Measurements from ENCODE around the gene PDE4D.

Gene PDE4D

GRCh38 chr5:59433174-59433573 lies 460.4 kb downstream of the PDE4D start:
- H2BK120ac ChIP-seq (ENCODE audit: low read depth, low read length): no peak overlapping the region
- H3K4me3 ChIP-seq (ENCODE audit: insufficient read depth in 1 of 2, low read depth in 1 of 2, low read length in 2 of 2): no peak overlapping the region
- no peak overlapping the region for H3K27ac ChIP-seq (ENCODE audit: low read length, poor library complexity, severe bottlenecking)
- no peak overlapping the region for H3K9ac ChIP-seq (ENCODE audit: low read length)
- no peaks in the 10 kb centered on the region for H3K4me1 ChIP-seq (ENCODE audit: control insufficient read depth, insufficient read depth, low read depth, low read length)
- H2BK15ac ChIP-seq (ENCODE audit: low read depth, poor library complexity, severe bottlenecking): no peak overlapping the region
- DNase-seq: no peak
- no peak overlapping the region for H3K23ac ChIP-seq (ENCODE audit: low read length in 2 of 2)
- no peak overlapping the region for H4K8ac ChIP-seq (ENCODE audit: low read length)
- no peak overlapping the region for H2AK5ac ChIP-seq (ENCODE audit: low read length, severe bottlenecking)
- H3K18ac ChIP-seq (ENCODE audit: low read depth in 1 of 2, low read length in 2 of 2): no peak overlapping the region
- H4K91ac ChIP-seq (ENCODE audit: low read length): no peak overlapping the region
- H3K79me1 ChIP-seq (replicated peaks; ENCODE audit: low read length, poor library complexity, severe bottlenecking): no peaks in the 10 kb centered on the region
- WGBS: 100% methylated on average over 1 of the region's 1 CpG
- no peaks in the 10 kb centered on the region for H3K9me3 ChIP-seq (ENCODE audit: control insufficient read depth, low read length)
- no peak overlapping the region for H2BK12ac ChIP-seq (ENCODE audit: low read length in 2 of 2)
- peaks cover 0 to 9% of the 10 kb centered on the region in 2 experiments for H3K27me3 ChIP-seq (ENCODE audit: control insufficient read depth in 1 of 2, insufficient read depth in 1 of 2, low read length in 2 of 2)
- no peak overlapping the region for H2AFZ ChIP-seq (ENCODE audit: low read depth, low read length)
- no peak overlapping the region for H3K4me2 ChIP-seq (ENCODE audit: low read length, poor library complexity, severe bottlenecking)
- no peak overlapping the region for H3K4ac ChIP-seq (ENCODE audit: low read depth in 1 of 2, low read length in 2 of 2)
- H2BK5ac ChIP-seq (ENCODE audit: low read depth, low read length, poor library complexity, severe bottlenecking): no peak overlapping the region
- H3K36me3 ChIP-seq (ENCODE audit: control insufficient read depth in 1 of 2, insufficient read depth in 2 of 2, low read depth in 1 of 2, low read length in 2 of 2): no peaks in the 10 kb centered on the region
- H3K14ac ChIP-seq (ENCODE audit: low read length in 2 of 2): no peak overlapping the region

GRCh38 chr5:59430066-59430685 lies 463.4 kb downstream of the PDE4D start:
- Histone ChIP-seq H4K8ac (ENCODE audit: low read length) (no peak overlapping the region), H3K4me3 (ENCODE audit: insufficient read depth in 1 of 2, low read depth in 1 of 2, low read length in 2 of 2) (no peak overlapping the region), H3K4me1 (ENCODE audit: control insufficient read depth, insufficient read depth, low read depth, low read length) (peaks cover 2% of the 10 kb centered on the region), H3K9me3 (ENCODE audit: control insufficient read depth, low read length) (no peaks in the 10 kb centered on the region), H3K9ac (ENCODE audit: low read length) (no peak overlapping the region), H3K79me1 (replicated peaks; ENCODE audit: low read length, poor library complexity, severe bottlenecking) (peaks cover 3% of the 10 kb centered on the region), H2BK12ac (ENCODE audit: low read length in 2 of 2) (no peak overlapping the region), H3K27ac (ENCODE audit: low read length, poor library complexity, severe bottlenecking) (peak overlapping the region; percentile 75), H2BK15ac (ENCODE audit: low read depth, poor library complexity, severe bottlenecking) (no peak overlapping the region), H3K18ac (ENCODE audit: low read depth in 1 of 2, low read length in 2 of 2) (no peak overlapping the region), H2AK5ac (ENCODE audit: low read length, severe bottlenecking) (no peak overlapping the region), H2BK5ac (ENCODE audit: low read depth, low read length, poor library complexity, severe bottlenecking) (no peak overlapping the region), H3K27me3 (ENCODE audit: control insufficient read depth in 1 of 2, insufficient read depth in 1 of 2, low read length in 2 of 2) (peaks cover 0 to 9% of the 10 kb centered on the region in 2 experiments), H3K23ac (ENCODE audit: low read length in 2 of 2) (no peak overlapping the region), H2AFZ (ENCODE audit: low read depth, low read length) (no peak overlapping the region), H4K91ac (ENCODE audit: low read length) (no peak overlapping the region), H3K36me3 (ENCODE audit: control insufficient read depth in 1 of 2, insufficient read depth in 2 of 2, low read depth in 1 of 2, low read length in 2 of 2) (no peaks in the 10 kb centered on the region), H2BK120ac (ENCODE audit: low read depth, low read length) (no peak overlapping the region), H3K4me2 (ENCODE audit: low read length, poor library complexity, severe bottlenecking) (peak overlapping the region; percentile 1), H3K14ac (ENCODE audit: low read length in 2 of 2) (no peak overlapping the region), H3K4ac (ENCODE audit: low read depth in 1 of 2, low read length in 2 of 2) (no peak overlapping the region)
- DNase-seq: no peak
- 96% methylated on average over 9 of the region's 9 CpGs for WGBS

GRCh38 chr5:59428391-59428790 lies 465.1 kb downstream of the PDE4D start:
- Histone ChIP-seq H2BK120ac (ENCODE audit: low read depth, low read length) (no peak overlapping the region), H2BK12ac (ENCODE audit: low read length in 2 of 2) (no peak overlapping the region), H4K8ac (ENCODE audit: low read length) (no peak overlapping the region), H2AFZ (ENCODE audit: low read depth, low read length) (no peak overlapping the region), H3K79me1 (replicated peaks; ENCODE audit: low read length, poor library complexity, severe bottlenecking) (peaks cover 3% of the 10 kb centered on the region), H3K9ac (ENCODE audit: low read length) (no peak overlapping the region), H3K9me3 (ENCODE audit: control insufficient read depth, low read length) (no peaks in the 10 kb centered on the region), H3K36me3 (ENCODE audit: control insufficient read depth in 1 of 2, insufficient read depth in 2 of 2, low read depth in 1 of 2, low read length in 2 of 2) (no peaks in the 10 kb centered on the region), H3K4me3 (ENCODE audit: insufficient read depth in 1 of 2, low read depth in 1 of 2, low read length in 2 of 2) (no peak overlapping the region), H3K14ac (ENCODE audit: low read length in 2 of 2) (no peak overlapping the region), H3K18ac (ENCODE audit: low read depth in 1 of 2, low read length in 2 of 2) (no peak overlapping the region), H4K91ac (ENCODE audit: low read length) (no peak overlapping the region), H2AK5ac (ENCODE audit: low read length, severe bottlenecking) (no peak overlapping the region), H2BK15ac (ENCODE audit: low read depth, poor library complexity, severe bottlenecking) (no peak overlapping the region), H3K27ac (ENCODE audit: low read length, poor library complexity, severe bottlenecking) (no peak overlapping the region), H3K23ac (ENCODE audit: low read length in 2 of 2) (no peak overlapping the region), H2BK5ac (ENCODE audit: low read depth, low read length, poor library complexity, severe bottlenecking) (no peak overlapping the region), H3K4me1 (ENCODE audit: control insufficient read depth, insufficient read depth, low read depth, low read length) (peaks cover 2% of the 10 kb centered on the region), H3K4ac (ENCODE audit: low read depth in 1 of 2, low read length in 2 of 2) (no peak overlapping the region), H3K27me3 (ENCODE audit: control insufficient read depth in 1 of 2, insufficient read depth in 1 of 2, low read length in 2 of 2) (peaks cover 0 to 7% of the 10 kb centered on the region in 2 experiments), H3K4me2 (ENCODE audit: low read length, poor library complexity, severe bottlenecking) (no peak overlapping the region)
- DNase-seq: no peak
- no CpG with 5 or more reads among the region's 2 CpGs for WGBS

- no peak overlapping the region for H2BK15ac ChIP-seq (ENCODE audit: low read depth, poor library complexity, severe bottlenecking)
- no peak overlapping the region for H3K23ac ChIP-seq (ENCODE audit: low read length in 2 of 2)
- H3K4ac ChIP-seq (ENCODE audit: low read depth in 1 of 2, low read length in 2 of 2): no peak overlapping the region
- 100% methylated on average over 1 of the region's 3 CpGs for WGBS
- H2AK5ac ChIP-seq (ENCODE audit: low read length, severe bottlenecking): no peak overlapping the region
- H3K27me3 ChIP-seq (ENCODE audit: control insufficient read depth in 1 of 2, insufficient read depth in 1 of 2, low read length in 2 of 2): no peaks in the 10 kb centered on the region
- H4K91ac ChIP-seq (ENCODE audit: low read length): no peak overlapping the region
- H3K14ac ChIP-seq (ENCODE audit: low read length in 2 of 2): no peak overlapping the region
- peaks cover 2% of the 10 kb centered on the region for H3K4me1 ChIP-seq (ENCODE audit: control insufficient read depth, insufficient read depth, low read depth, low read length)
- no peak overlapping the region for H2BK12ac ChIP-seq (ENCODE audit: low read length in 2 of 2)
- no peaks in the 10 kb centered on the region for H3K9me3 ChIP-seq (ENCODE audit: control insufficient read depth, low read length)
- H3K79me1 ChIP-seq (replicated peaks; ENCODE audit: low read length, poor library complexity, severe bottlenecking): peaks cover 3% of the 10 kb centered on the region
- DNase-seq: no peak
- H3K4me2 ChIP-seq (ENCODE audit: low read length, poor library complexity, severe bottlenecking): no peak overlapping the region
- no peak overlapping the region for H2AFZ ChIP-seq (ENCODE audit: low read depth, low read length)
- no peak overlapping the region for H2BK5ac ChIP-seq (ENCODE audit: low read depth, low read length, poor library complexity, severe bottlenecking)
- no peaks in the 10 kb centered on the region for H3K36me3 ChIP-seq (ENCODE audit: control insufficient read depth in 1 of 2, insufficient read depth in 2 of 2, low read depth in 1 of 2, low read length in 2 of 2)
- H3K27ac ChIP-seq (ENCODE audit: low read length, poor library complexity, severe bottlenecking): no peak overlapping the region
- H3K18ac ChIP-seq (ENCODE audit: low read depth in 1 of 2, low read length in 2 of 2): no peak overlapping the region
- H3K4me3 ChIP-seq (ENCODE audit: insufficient read depth in 1 of 2, low read depth in 1 of 2, low read length in 2 of 2): no peak overlapping the region
- no peak overlapping the region for H2BK120ac ChIP-seq (ENCODE audit: low read depth, low read length)
- no peak overlapping the region for H3K9ac ChIP-seq (ENCODE audit: low read length)
- H4K8ac ChIP-seq (ENCODE audit: low read length): no peak overlapping the region
Measured at GRCh38 chr5:59424515-59424914, 469.0 kb downstream of the PDE4D start.

All from mesenchymal stem cell (in vitro differentiated cells and primary cell).